Skin epidermis (tissue), 12 donors: Measurements from ENCODE around the gene CFAP65.

Experiments used
- H3K27ac ChIP-seq, 21 experiments: fragments of 200-600 bp; sonication (generic) in 11 of 21; one replicate each; pipeline ENCODE4 v1.5.0; 2020; ENCODE audit warnings: mild to moderate bottlenecking in 3 of 21, inconsistent platforms in 2 of 21, moderate library complexity in 2 of 21
- H3K4me3 ChIP-seq, 7 experiments: fragments of 200-600 bp; sonication (generic) in 2 of 7; one replicate each; pipeline ENCODE4 v1.5.0; 2020; ENCODE audit warnings: inconsistent platforms in 2 of 7, mild to moderate bottlenecking in 2 of 7, moderate library complexity in 1 of 7

The CFAP65 gene

DNA sequence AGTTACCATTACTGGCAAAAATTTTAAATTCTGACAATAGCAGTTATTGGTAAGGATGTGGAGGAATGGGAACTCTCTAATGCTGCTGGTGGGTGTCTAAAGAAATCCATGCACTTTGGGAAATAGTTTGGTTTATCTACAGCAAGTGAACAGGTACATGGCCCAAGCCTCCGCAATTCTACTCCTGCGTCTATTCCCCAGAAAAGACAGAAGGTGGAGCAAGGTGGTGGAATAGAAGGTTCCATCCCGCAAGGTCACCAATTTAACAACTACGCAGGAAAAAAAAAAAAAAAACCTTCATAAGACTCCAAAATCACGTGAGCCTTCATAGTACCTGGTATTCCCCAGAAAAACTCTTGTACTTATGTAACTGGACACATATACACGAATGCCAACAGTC, 6.5 kb downstream of the CFAP65 start:
- Histone ChIP-seq H3K27ac (no peak overlapping the region), H3K4me3 (no peak overlapping the region)

DNA sequence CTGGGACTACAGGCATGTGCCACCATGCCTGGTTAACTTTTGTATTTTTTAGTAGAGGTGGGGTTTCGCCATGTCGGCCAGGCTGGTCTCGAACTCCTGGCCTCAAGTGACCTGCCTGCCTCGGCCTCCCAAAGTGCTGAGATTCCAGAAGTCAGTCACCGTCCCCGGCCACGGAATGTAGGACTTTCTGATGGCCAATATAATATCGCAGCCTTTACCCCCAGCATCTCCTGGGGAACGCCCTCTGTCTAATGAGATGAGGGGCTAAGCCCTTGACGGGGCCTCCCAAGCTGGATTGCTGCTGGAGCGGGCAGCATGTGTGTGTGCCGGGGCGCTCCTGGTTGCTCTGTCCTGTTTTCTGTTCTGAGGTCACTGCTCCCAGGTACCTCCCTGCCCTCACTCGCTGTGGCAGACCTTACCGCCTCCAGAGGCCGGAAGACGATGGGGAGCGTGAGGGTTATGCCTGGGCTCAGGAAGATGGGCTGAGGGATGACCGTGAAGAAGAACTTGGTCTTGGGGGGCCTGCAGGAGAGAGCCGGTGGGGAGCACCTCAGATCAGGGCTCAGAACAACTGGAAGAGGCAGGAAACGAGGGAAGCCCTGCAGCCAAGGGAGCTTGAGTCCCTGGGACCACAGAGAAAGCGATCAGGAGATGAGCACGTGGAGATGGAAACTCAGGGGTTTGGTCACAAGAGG, 9.1 kb downstream of the CFAP65 start:
- Histone ChIP-seq H3K27ac (no peak overlapping the region), H3K4me3 (no peak overlapping the region)

GRCh38 chr2:219031005-219031738, 10.1 kb downstream of the CFAP65 start:
- Histone ChIP-seq H3K4me3 (no peak overlapping the region), H3K27ac (no peak overlapping the region)

- Histone ChIP-seq H3K4me3 (no peak overlapping the region), H3K27ac (no peak overlapping the region)
Observed at GRCh38 chr2:219030177-219030940, 11.0 kb downstream of the CFAP65 start.

- H3K27ac ChIP-seq = no peak overlapping the region
- H3K4me3 ChIP-seq = no peak overlapping the region
Observed at GRCh38 chr2:219029829-219030165, 11.5 kb downstream of the CFAP65 start.

DNA sequence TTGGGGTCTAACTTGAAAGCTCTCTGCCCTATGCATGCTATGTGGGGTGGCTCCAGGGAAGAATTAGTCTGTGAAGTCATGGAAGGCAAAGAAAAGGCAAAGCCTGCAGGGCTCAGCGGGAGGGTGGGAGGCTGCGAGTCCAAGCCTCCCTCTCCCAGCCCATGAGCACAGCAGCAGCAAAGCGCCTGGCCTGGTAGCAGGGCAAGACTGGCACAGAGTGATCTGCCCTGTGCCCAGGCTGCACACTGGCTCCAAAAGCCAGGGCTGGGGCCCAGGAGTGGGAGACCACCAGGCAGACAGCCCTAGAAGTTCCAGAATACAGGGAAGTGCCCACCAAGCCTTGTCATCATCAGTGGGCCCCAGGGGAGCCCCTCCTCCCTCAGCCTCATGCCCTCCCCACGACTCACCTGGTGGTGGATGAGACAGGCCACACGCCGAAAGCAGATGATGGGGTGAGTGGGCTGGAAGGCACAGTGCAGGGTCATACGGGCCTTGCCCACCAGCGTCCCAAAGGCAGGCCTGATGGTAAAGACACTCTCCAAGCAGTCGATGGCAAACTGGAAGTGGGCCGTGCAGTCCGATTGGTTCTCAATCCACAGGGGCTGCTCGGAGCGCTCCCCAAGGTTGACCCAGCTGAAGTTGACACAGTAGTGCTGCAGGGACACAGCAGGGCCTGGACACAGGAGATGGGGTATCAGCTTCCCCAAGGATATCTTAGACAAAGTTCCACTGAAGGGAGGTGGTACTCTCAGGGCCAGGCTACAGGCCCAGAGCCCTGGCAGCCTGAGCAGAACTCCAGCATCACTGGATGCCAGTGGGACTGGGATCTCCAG, 12.1 kb downstream of the CFAP65 start:
- H3K4me3 ChIP-seq = no peak overlapping the region
- H3K27ac ChIP-seq = no peak overlapping the region

DNA sequence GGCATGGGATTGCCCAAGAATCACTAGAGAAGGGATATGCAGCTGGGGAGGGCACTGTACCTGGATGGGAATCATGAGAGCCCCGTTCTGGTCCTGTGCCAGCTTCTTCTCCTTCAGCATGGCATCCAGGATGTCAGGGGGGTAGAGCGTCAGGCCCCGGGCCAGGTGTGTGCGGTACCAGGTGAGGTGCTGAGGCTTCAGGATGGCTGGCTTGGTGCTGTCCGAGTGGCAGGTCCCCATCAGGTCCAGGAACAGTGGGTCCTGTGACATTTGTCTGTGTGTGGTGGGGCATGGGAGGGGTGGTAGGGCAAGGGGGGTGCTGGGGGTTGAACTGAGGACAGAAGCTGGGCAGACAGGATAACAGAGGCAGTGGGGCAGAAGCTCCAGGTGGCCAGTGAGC, 13.2 kb downstream of the CFAP65 start:
- no peak overlapping the region for H3K4me3 ChIP-seq

GRCh38 chr2:219027511-219028055, 13.7 kb downstream of the CFAP65 start:
- H3K27ac ChIP-seq = no peak overlapping the region
- no peak overlapping the region for H3K4me3 ChIP-seq

More for the DNA sequence above, 13.2 kb downstream of the CFAP65 start:
- no peak overlapping the region for H3K27ac ChIP-seq

GRCh38 chr2:219026946-219027345, 14.4 kb downstream of the CFAP65 start:
- Histone ChIP-seq H3K4me3 (no peak overlapping the region), H3K27ac (no peak overlapping the region)

DNA sequence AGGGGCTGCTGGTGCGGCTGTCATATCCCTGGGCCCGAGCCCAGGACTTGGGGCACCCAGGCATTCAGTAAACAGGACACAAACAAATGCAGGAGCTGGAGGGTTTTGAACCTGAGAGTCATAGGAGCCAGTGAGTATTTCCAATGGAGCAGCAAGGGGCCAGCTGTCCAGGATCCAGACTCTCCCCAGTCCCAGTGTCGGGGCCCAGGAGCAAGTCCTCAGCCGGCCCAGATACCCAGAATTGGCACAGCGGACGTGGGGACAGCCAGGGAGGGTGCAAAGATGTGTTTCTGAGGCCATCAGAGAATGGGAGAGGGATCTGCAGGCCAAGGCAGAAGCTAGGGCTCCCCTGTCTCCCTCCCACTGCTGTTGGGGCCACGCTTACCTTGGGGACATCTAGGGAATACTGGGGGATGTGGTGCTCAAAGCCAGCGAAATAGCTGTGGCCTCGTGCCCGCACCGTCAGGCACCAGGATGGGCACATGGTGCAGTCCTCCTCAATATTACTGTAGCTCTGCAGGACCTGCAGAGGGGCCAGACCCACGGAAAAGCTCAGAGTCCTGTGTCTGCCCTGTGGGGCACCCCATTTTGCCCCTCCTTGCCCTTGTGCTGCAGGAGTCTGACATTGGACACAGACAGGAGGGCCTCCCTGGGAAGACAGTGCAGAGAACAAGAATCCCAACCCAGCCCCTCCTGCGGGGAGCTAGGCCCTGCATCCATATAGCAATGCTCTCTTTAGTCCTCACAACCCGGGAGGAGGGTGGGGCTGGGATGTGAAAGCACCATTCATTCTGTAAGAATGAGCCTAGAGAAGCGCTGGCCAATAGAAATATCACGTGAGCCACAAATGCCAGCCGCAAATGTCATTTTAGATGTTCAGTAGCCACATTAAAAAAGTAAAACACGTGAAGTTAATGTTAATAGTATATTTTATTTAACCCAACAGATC, 15.4 kb downstream of the CFAP65 start:
- Histone ChIP-seq H3K4me3 (no peak overlapping the region), H3K27ac (no peak overlapping the region)

GRCh38 chr2:219024059-219024458, 17.3 kb downstream of the CFAP65 start:
- H3K4me3 ChIP-seq = no peak overlapping the region
- H3K27ac ChIP-seq = no peak overlapping the region

- Histone ChIP-seq H3K4me3 (no peak overlapping the region), H3K27ac (no peak overlapping the region)
Observed at GRCh38 chr2:219023045-219023605, 18.2 kb downstream of the CFAP65 start.

DNA sequence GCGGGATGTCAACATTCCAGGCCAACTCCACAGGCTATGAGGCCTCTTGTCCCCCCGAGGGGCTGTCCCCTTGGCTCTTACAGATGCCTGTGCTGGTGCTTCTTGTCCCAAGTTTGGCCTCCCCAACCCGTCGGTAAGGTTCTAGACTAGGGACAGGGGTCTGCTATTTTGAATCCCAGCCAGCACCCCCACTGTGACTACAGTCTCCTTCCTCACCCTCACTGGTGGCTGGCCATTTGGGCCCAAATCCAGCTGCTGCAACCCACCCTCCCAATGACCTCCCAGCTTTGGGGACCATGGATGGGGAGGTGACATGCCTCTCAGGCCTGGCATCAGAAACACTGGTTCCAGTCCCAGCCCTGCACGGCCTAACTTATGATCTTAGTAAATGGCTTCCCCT, 18.7 kb downstream of the CFAP65 start:
- Histone ChIP-seq H3K27ac (no peak overlapping the region), H3K4me3 (no peak overlapping the region)

DNA sequence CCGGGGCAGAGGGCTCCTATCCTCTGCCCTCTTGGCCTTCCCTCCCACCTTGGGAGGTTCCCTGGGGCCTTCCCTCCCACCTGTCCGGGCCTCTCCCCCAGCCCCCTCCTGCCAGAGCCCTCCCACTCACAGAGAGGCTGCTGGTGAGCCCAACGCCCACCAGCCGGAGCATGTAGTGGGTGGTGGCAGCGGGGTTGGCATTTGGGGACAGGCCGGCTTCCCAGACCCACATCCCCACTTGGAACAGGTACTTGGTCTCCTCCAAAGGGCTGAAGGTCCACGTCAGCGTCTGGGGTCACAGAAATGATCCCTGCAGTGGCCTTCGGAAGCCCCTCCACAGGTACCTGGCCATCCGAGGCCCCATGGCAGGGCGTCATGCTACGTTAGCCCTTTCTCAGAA, 19.3 kb downstream of the CFAP65 start:
- Histone ChIP-seq H3K4me3 (no peak overlapping the region), H3K27ac (no peak overlapping the region)

DNA sequence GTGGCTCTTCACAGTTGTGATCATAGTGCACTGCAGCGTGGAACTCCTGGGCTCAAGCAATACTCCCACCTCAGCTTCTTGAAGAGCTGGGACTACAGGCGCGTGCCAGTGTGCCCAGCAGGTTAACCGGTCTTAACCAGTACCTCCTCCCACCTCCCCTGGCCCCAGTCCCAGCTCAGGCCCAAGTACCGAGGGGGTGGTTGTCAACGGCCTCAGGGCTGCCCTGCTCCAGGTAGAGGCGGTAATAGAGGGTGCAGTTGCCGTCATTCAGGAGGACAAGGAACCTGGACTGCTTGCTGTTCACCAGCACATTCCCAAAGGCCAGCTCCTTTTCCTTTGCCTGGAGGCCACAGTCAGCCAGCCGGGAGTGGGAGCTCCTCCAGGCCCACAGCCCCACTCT, 19.7 kb downstream of the CFAP65 start:
- Histone ChIP-seq H3K27ac (no peak overlapping the region), H3K4me3 (no peak overlapping the region)

- Histone ChIP-seq H3K27ac (no peak overlapping the region), H3K4me3 (no peak overlapping the region)
Observed at GRCh38 chr2:219020604-219021365, 20.5 kb downstream of the CFAP65 start.

- no peak overlapping the region for H3K4me3 ChIP-seq
- no peak overlapping the region for H3K27ac ChIP-seq
Observed at GRCh38 chr2:219019436-219019835, 21.9 kb downstream of the CFAP65 start.

GRCh38 chr2:219018726-219019125, 22.6 kb downstream of the CFAP65 start:
- no peak overlapping the region for H3K27ac ChIP-seq
- H3K4me3 ChIP-seq = no peak overlapping the region
